GM10847 (cell line): ENCODE data around the gene SRGAP1.

Experiments
- POLR2A ChIP-seq: IDR thresholded peaks from 2 replicates; pipeline ENCODE4 v1.6.1; 2011; ENCODE audit not compliant: insufficient read length; ENCODE audit errors: extremely low read depth

SRGAP1 gene

GRCh38 chr12:63928305-63928704 is 83.8 kb downstream of the SRGAP1 start:
- no peak for TF ChIP-seq POLR2A

GRCh38 chr12:63929426-63929825 is 84.9 kb downstream of the SRGAP1 start:
- no peak for TF ChIP-seq POLR2A

GRCh38 chr12:63930971-63931370 is 86.5 kb downstream of the SRGAP1 start:
- no peak for TF ChIP-seq POLR2A

- no peak for TF ChIP-seq POLR2A
Measured at GRCh38 chr12:63931703-63932102, 87.2 kb downstream of the SRGAP1 start.

GRCh38 chr12:63934936-63935335 is 90.4 kb downstream of the SRGAP1 start:
- TF ChIP-seq POLR2A = no peak

- no peak for TF ChIP-seq POLR2A
Measured at GRCh38 chr12:63935361-63935760, 90.9 kb downstream of the SRGAP1 start.

GRCh38 chr12:63937378-63938316 is 93.1 kb downstream of the SRGAP1 start:
- TF ChIP-seq POLR2A = no peak

- no peak for TF ChIP-seq POLR2A
Measured at GRCh38 chr12:63940310-63941005, 96.0 kb downstream of the SRGAP1 start.

- no peak for TF ChIP-seq POLR2A
Measured at GRCh38 chr12:63941166-63941800, 96.8 kb downstream of the SRGAP1 start.

- TF ChIP-seq POLR2A = no peak
Measured at GRCh38 chr12:63941879-63942278, 97.4 kb downstream of the SRGAP1 start.

GRCh38 chr12:63942464-63943241 is 98.2 kb downstream of the SRGAP1 start:
- no peak for TF ChIP-seq POLR2A

- no peak for TF ChIP-seq POLR2A
Measured at GRCh38 chr12:63944034-63944579, 99.6 kb downstream of the SRGAP1 start.

- TF ChIP-seq POLR2A = no peak
Measured at GRCh38 chr12:63944586-63945228, 100.2 kb downstream of the SRGAP1 start.

- TF ChIP-seq POLR2A = no peak
Measured at GRCh38 chr12:63945777-63946176, 101.3 kb downstream of the SRGAP1 start.
